Dermis microvascular lymphatic vessel endothelial cell (primary cell): ENCODE measurements around the gene CAPN13. TPM values are rescaled to one million over a fixed set of nuclear protein-coding genes. Genes with fewer than 3 reads are reported as not detected.
"Not testable (repeated sequence)": the region's sequence is repeated elsewhere in the genome, so short reads cannot be mapped to it uniquely, and the experiment has no call there.

ENCODE experiments used
- DNase-seq, 2 donors: peaks; one replicate each; pipeline versions ENCODE4 v3.0.0 to v3.0.0-alpha.2; 2010; ENCODE audit warnings: low read depth in 2 of 2
- total RNA-seq: library from RNA; depleted of rRNA; stranded (reverse); fragments of >200 nt; gene quantifications from 2 replicates; pipeline ENCODE4 v1.2.1, GENCODE V29; 2014

The CAPN13 gene
- total RNA-seq, 1 donor from 2014 or later = not detected

- no peak for DNase-seq
These were observed 101.3 kb downstream of the CAPN13 start for GRCh38 chr2:30705711-30706533.

GRCh38 chr2:30705056-30705455 lies 102.2 kb downstream of the CAPN13 start:
- DNase-seq = no peak

- DNase-seq = no peak
These were observed 102.8 kb downstream of the CAPN13 start for GRCh38 chr2:30704309-30705020.

DNA sequence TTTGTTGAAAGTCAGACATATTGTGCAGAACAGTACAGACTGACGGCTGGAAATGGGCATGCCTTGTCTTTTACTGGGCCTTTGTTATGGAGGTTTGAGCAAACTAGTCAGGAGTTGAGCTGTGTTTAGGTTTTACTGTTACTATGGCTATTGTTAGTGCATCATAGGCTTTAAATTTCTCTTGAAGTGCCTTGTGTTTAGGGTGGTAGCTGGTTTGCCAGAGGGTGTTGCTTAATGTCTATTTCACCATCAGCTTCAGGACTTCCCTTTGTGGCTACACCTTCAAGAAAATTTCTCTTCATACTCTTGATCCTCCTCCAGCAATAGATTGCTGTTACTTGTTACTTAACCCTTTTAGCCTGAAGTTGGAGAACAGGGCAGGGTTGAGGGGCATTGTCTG lies 104.6 kb downstream of the CAPN13 start:
- no peak for DNase-seq

DNA sequence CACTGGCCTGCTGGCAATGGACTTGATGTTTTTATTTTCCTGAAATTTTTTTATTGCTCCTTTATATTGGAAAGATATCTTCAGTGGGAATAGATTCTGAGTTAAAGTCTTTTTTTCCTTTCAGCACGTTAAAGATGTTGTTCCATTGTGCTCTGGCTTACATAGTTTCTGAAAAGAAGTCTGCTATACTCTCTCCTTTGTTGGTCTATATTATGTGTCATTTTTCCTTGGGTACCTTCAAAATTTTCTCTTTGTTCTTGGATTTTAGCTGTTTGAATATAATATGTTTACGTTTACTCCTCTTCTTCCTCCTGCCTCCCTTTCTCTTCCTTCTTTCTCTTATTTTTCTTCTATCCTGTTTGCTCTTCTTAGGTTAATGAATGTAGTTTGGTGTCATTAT lies 105.5 kb downstream of the CAPN13 start:
- no peak for DNase-seq

GRCh38 chr2:30697242-30698103 lies 109.8 kb downstream of the CAPN13 start:
- not testable (repeated sequence) for DNase-seq

DNA sequence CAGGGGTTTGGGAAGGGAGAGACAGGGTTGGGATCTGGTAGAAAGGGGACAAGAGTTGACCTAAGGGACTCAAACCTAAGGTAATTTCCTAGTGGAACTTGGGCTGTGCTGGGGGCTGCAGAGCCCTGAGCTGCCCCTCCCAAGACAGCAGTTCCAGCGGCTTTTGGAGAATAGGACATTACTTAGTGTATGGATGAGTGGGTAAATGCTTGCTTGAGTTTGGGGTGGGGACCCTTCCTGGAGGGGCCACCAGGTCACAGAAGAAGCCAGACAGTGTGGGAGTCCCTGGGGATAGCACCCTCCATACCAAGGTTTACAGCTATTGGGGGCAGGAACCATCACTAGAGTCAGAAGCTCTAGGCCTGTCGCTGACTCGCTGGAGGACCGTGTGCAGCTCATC lies 111.5 kb downstream of the CAPN13 start:
- DNase-seq = no peak

GRCh38 chr2:30694286-30695055 lies 112.8 kb downstream of the CAPN13 start:
- DNase-seq = no peak

DNA sequence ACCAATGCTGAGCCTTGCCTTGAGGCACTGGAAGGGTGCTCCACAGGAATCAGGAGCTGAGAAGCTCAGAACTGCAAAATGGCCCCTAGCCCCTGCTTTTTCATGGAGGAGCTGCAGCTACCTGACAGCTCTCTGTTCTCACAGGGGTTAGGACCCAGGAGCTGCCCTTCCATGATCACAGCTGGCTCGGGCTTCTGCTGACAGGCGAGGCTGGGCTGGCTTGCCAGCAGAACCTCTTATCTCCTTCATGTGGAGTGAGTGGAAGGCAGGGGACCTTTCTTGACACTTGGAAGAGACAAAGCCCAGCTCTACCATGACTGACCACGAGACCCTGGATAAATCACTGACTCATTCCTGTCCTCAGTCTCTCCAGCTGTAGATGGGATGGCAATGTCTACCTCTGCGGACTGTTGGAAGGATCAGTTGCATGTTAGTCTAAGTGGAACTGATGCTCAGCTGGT lies 113.4 kb downstream of the CAPN13 start:
- DNase-seq = no peak

GRCh38 chr2:30692829-30693275 lies 114.4 kb downstream of the CAPN13 start:
- DNase-seq = no peak

- DNase-seq = no peak
These were observed 115.1 kb downstream of the CAPN13 start for GRCh38 chr2:30691948-30692828.

DNA sequence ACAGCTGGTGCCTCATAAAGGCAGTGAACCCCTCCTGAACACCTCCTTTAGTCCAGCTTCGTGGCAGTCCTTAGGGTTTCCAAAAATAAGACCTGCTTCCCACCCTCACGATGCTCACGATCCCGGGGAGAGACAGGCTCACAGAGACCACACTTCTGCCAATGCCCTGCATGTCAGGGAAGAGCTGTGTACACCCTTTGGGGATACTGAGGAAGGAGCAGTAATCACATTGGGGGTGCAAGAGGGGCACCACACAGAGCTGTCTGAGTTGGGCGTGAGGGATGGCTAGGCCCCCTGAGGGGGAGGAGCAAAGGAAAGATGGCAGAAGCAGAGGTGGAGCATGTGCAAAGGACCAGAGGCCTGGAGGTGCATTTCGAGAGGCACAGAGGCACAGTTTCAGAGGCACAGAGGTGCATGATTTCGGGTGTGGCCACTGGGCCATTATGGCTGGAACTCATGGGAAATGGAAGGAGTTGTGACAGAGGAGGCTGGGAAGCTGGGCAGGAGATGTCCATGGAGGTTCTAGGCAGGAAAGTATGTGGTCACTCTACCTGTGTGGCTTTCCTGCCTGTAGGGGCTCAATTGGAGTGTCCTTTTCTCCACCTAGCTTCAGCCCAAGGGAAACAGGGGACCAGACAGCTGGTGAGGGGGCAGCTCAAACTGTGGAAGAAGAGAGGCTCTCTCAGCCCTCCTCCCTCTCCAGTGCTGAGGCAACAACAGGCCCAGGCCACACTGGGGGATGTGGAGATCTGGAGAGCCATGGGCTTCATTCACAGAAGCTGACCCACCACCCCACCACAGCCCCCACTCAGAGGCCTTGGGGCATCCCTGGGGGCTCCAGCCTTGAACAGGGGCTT lies 115.9 kb downstream of the CAPN13 start:
- DNase-seq = no peak

GRCh38 chr2:30690126-30690561 lies 117.1 kb downstream of the CAPN13 start:
- no peak for DNase-seq

GRCh38 chr2:30689496-30690125 lies 117.6 kb downstream of the CAPN13 start:
- no peak for DNase-seq

GRCh38 chr2:30688956-30689401 lies 118.3 kb downstream of the CAPN13 start:
- DNase-seq = no peak

DNA sequence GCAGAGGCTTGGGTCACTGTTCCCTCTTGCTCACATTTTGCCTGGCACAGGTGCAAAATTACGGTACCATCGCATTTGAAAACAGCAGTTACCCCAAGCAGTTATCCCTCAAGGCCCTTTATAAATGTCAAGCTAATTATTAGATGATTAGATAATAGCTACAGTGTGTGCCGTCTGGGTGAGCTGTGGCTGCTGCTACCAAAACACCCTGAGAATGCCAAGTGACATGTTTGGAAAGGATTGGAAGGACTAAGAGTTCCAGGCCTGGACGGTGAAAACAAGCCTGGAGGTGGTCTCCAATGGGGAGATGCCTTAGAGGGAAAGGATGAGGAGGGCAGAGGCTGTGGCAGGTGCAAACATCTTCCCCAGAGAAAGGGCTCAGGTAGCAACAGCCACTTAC lies 120.6 kb downstream of the CAPN13 start:
- DNase-seq = no peak

DNA sequence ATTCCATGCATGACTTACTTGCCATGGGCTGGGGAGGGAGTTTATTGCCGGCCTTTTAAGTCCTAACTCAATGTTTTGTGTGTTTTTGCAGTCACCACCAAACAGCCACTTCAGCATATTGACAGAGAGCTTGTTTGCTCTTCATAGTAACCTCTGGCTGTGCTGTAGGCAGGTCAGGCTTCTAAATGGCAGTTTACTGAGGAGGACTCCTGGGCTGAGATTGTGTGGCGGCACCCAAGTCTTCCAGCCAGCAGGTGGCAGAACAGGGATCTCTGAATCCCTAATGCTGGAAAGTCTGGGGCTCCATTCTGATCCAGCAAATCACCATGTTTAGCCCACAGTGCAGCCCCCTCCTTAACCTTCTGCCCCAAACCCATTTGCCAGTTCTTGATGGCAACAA lies 121.2 kb downstream of the CAPN13 start:
- no peak for DNase-seq

DNA sequence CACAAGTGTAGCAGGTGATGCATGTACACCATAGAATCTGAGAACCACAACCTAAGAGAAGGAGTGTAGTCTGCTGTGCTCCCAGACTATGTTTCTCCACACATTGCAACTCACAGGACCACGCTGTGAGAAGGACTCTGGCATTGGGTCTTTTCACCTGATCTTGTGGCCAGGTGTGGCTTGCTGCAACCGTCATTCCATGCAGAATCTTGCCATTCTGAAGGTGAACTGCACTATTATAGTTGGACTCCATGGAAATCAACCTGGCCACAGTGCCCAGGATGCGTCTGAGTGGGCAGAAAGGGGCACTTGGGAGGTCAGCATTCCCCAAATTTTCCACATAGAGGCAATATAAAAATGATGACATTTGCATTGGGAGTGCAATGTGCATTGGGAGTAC lies 122.2 kb downstream of the CAPN13 start:
- DNase-seq = no peak
